8988T (cell line): ENCODE measurements around the gene EYA2.
"Not testable (repeated sequence)": the region's sequence is repeated elsewhere in the genome, so short reads cannot be mapped to it uniquely, and the experiment has no call there.

Source experiments
- DNase-seq: peaks from one replicate; pipeline ENCODE4 v3.0.0; 2011

EYA2 gene

DNA sequence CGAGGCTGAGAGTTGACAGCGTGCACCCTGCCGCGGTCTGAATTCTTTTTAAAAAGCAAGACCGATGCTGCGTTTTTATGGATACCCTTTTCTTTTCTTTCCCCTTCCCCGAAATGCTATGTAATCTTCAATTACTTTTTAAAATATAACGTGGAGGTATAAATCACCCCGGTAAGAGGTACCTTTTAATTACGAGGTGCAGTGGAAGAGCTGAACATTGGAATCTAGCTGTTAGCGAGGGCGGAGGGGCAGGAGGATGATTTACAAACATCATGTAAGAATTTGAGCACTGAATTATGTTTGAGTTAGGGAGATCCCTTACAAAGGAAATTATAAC, 1.2 kb downstream of the EYA2 start:
- DNase-seq: no peak

DNA sequence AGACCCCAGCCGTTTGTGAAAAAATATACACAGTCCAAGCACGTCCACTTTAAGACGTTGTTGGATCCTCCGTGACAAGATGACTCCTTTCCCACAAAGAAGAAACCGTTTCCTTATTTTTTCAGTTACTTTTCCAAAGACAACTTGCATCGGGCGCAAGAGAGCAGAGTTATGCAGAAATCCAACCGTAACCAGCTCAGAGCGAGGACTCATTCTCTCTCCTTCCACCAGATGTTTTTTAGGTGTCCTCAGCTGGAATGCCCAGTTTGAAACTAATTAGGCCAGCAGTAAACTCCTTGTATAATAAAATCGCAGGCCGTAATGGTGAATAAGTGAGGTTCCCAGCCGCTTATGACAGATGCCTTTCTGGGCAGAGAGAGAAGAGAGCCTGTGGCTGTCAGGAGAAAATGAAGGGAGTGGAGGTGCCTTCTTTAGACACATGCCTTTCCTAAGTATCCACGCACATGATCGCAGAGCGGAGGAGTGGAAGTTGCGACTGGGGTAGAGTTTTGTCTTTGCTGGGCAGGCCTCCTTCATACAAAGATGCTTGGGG, 2.8 kb downstream of the EYA2 start:
- no peak for DNase-seq

DNA sequence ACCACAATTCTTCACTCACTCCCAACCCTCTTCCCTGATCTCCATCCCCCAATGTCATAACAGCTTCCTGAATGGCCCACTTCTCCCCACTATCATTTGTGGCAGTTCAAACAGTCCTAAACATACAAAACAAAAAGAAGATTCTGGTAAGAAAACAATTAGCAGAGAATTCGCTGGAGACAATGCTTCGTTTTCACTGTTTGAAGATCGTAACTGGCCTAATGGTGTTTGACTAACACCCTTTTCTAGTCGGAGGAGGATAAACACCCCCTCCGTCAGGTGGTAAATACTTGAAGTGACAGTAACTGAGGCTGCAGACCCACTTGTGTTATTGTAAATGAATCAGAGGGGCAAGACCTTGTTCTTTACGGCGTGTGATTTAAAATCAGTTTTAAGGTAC, 3.8 kb downstream of the EYA2 start:
- DNase-seq: no peak

DNA sequence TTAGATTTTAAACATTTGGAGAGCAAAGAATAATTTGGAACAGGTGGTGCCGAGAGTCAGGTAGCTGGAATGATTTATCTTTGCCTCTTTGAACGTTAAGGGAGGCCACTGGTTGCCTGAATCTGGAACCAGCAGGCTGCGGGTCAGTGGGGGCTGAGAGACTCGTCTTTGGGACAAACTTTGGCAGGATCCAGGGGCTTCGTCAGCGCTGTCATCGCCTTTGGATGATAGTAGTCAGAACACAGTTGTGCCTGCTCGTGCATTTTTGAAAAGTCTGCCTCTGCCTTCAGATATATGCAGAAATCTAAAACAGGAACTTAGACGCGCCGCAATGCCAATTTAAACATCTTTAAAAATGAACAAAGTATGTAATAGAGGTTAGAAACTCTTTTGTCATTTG, 5.0 kb downstream of the EYA2 start:
- no peak for DNase-seq

DNA sequence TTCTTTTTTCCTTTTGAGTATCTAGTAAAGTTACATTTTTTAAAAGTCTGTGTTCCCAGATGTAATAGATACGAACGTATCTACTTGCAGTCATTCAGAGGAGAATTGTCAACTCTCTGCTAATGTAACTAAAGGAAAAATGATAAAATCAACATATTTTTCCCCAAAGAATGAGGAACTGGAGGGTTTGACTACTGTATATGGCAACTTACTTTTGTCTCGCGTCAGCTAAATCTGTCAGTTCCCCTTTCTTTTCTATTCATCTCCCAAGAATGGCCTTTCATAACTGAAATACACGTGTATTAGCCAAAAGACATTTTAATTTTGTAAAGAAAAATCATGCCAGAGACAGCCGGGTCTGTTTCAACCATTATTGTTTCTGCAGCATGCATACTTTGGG, 5.4 kb downstream of the EYA2 start:
- no peak for DNase-seq

DNA sequence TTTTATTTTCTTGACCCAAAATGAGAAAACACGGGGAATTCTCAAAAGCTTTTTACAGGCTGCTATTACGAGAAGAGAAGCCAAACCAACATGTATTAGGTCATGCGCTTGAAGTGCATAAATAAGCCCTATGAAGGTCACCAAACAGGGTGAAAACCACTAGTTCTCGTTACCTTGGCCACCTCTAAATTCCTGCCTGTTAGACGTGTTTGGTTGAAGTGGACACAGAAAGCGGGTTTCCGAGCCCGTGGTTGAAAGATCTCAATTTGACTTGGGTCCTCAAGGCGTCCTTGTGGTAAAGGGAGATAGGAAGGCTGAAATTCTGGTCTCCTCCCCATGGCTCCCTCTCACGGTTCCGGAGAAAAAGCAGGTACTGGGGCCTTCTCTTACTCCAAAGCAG, 6.2 kb downstream of the EYA2 start:
- DNase-seq: no peak

DNA sequence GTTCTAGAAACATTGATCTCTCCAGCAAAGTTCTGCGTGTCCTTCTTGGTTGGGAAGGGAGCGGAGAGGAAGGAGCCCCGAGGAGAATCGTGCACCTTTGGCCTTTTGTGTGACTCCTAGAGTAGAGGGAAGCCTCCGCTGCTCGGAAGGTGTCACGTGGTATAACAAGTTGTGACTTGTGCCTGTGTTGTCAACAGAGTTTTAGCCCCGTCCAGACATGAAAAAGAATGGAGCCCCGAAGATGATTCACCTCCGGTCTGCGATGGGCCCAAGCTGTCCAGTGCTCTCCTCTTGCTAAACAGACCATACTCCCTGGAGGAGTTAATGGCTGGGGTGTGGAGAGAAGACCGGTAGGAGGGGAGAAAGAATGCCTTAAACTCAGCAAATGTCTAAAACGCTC, 7.0 kb downstream of the EYA2 start:
- DNase-seq: no peak

DNA sequence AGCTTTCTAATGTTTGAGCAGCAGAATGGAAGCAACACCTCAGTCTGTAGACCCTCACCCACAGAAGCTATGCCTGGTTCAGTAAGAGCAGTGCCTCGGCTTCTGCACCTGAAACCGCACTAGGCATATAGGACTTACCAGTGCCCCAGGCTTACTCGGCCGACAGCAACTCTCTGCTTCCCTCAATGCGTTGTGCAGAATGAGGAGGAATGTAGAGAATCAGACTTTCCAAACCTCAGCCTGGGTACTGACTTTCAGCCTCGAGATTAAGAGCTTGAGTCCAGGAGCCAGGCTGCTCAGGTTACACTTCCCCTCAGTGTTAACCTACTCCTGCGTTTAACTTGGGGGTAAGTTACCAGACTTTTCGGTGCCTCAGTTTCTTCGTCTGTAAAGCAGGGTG, 8.6 kb downstream of the EYA2 start:
- no peak for DNase-seq

DNA sequence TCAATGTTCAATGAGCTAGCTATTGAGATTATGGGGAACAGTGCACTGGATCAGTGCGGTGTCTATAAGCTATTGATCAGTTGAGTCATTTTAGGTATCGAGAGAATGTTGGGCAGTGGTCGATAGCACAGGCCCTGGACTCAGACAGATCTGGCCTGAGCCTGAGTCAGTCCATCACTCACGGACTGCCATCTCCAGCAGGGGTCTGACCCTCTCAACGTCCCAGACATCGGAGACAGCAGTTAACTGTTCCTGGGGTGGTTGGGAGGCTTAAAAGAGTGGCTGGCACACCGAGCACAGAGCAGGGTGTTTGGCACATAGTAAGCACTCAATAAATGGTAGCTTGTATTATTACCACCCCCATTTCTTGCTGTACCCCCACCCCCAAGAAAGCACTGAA, 9.3 kb downstream of the EYA2 start:
- no peak for DNase-seq

DNA sequence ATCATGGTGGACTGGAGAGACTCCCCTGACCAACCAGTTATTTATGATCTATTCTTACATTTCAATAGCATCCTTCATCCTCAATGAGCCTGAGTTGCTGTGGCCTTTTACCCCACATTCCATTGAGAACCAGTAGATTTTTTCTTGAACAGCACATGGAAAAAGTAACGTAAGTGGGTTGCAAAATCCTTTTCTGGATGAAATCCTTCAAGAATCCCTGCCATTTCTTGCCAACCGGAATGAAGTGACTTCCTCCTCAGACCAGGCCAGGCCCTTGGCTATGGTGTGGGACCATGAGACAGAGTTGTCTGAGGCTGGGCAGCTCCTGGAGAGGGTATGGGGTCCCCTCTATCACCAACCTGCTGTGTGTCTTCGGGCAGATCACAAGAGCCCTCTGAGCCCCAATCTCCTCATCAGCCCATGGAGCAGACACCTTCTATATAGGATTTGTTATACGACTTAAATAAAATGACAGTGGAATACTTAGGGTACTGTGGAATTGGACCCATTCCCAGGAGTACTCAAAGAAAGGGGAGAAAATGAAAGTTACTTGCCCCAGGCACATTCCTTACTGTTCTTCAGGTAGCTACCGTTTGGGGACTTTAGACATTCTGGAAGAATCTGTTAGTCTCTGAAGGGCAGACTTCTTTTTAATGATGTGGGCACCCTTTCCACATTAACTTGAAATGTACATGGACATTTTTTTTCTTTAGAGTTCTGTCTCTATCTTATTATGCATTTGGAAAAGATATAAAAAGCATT, 10.9 kb downstream of the EYA2 start:
- no peak for DNase-seq

DNA sequence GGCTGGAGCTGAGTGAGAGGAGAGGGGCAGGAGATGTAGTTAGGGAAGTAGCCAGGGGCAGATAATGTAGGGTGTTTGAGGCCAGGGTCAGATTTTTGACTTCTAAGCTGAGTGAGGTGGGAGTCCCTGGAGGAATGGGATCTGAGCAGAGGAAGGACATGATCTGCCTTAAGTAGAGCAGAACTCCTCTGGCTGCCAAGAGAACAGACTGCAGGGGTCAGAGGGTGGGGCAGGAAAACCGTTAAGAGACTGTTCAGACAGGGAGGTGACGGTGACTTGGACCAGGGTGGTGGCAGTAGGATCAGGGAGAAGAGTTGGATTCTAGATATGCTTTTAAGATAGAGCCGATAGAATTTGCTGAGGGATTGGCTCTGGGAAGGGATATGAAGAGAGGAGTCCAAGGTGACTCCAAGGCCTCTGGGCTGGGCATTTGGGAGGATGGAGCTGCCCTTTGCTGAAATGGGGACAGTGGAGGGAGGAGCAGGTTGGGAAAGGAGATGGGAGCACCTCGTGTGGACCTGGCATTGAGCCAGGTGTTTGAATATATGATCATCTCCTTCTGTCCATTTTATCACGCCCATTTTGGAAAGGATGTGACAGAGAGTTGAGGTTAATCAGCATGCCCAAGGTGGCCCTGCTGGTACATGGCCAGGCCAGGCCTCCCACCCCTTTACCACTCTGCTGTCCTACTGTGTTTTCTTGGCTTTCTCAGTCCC, 18.8 kb downstream of the EYA2 start:
- DNase-seq: no peak

DNA sequence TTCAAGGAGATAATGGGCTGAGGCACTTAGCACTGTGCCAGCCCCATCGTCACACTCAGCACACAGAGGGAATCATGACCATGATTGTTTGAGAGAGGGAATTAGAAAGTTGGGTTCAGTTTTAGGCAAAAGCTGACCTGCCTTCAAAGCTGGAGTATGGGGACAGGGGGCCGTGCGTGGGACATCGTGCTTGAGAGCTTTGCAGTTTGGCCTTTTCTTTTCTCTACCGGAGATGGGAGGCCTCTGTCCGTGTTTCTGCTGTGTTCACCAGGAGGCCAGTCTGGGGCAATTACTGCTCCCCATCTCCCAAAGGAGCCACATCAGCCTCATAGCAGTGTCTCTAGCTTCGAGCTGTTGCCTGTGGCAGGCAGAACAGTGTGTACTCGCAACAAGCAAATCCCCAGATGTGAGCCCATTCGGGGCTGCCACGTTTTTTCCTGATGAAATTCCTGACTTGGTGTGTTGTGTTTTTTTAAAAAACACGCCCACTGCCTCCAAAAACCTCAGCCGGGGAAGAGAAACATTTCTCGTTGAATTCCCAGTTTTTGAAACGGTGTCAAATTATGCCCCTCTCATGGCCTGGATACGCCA, 20.2 kb downstream of the EYA2 start:
- no peak for DNase-seq

DNA sequence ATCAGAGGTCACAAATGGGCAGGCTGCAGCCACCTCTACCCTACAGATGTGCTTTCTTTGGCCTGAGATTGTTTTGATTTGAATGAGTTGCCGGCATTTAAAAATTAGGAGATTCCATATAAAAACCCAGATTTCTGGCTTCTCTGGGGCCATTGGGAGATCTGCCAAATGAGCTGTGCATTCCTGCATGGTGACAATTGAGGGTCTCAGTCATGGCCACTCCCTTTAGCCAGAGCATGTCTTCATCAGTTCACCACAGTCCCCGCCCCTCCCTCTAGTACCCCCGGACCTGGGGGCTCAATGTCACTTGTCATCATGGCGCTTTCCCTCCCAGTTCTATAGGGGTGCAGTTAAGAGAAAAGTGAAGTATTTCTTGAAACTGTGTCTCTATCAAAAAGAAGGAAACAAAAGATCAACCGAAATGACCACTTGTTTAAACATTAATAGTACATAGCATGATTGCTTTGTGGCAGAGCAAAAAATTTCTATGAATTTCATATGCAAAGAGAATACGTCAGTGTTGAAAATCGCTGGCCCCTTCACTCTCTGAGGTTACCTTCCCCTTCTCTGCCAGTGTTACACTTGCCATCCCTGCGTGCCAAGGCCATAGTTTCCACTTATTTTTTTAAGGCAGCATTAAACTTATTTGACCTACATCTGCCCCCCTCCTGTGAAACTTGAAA, 21.1 kb downstream of the EYA2 start:
- no peak for DNase-seq

DNA sequence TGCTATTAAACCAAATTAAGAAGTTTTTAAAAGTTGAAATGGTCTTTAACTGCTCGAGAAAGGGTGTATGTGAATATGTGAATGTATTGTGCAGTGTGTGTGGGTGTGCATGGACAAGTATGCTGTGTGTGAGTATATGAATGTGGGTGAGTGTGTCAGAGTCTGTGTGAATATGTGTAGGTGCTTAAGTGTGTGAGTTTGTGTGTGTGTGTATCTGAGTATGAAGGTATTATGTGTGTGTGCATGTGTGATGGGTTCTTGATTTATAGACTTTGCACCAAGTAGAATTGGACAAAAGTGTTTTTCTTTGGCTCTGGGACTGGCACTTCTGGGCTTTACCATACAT, 21.6 kb downstream of the EYA2 start:
- DNase-seq: no peak

DNA sequence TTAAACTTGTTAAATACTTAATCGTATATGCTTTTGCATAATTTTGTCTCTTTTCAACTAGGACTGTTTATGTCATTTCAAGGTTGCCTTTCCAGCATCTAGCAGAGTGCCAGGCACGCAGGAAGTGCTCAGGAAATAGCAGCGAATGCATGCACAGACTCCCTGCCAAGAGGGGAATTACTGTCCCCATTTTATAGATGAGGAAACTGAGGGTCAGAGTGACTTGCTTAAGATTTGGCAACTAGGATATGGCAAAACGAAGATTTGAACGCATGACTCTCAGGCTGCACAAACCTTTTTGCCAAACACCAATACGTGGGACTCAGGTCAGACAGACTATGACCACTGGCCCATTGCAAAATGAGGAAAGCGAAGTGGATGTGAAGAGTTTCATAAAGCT, 22.5 kb downstream of the EYA2 start:
- DNase-seq: no peak

DNA sequence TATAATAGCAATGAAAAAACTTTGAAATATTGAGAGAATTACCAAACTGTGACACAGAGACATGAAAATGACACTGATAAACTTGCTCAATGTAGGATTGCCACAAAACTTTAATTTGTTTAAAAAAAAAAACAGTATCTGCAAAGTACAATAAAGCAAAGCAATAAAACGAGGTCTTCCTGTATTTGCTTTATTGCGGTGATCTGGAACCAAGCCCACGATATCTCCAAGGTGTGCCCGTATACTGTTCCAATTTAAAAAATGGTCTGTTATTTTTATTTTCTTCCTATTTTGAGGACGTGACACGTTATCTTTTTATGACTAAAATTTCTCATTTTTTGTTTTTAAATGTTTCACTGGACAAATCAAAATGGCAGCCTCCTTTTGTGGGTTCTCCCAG, 25.5 kb downstream of the EYA2 start:
- no peak for DNase-seq

DNA sequence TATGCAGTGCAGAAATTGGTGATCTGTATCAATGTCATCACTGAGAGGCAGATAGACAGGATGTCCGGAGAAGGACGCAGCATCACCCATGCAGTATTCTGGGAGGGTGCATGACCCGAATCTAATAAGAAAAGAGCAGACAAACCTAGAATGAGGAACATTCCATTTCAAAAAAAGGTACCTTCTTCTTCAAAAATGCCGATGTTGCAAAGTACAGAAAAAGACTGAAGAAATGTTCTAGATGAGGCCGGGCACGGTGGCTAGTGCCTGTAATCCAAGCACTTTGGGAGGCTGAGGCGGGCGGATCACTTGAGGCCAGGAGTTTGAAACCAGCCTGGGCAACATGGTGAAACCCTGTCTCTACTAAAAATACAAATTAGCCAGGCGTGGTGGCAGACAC, 28.2 kb downstream of the EYA2 start:
- not testable (repeated sequence) for DNase-seq

DNA sequence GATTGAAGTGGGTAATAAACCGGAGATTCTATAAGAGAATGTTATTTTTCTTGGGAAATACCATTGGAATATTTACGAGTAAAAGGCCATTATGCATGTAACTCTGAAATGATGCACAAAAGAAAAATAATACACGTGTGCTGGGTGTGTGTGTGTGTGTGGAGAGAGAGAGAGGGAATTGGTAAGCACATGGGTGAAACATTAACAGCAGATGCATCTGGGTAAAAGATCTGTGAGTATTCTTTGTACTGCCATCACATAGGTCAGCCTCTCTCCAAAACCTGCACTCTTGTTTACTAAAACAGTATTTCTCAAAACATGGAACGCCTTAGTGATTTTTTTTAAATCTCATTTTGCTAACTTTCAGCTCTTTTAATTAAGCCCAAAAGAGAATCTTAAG, 28.9 kb downstream of the EYA2 start:
- no peak for DNase-seq

DNA sequence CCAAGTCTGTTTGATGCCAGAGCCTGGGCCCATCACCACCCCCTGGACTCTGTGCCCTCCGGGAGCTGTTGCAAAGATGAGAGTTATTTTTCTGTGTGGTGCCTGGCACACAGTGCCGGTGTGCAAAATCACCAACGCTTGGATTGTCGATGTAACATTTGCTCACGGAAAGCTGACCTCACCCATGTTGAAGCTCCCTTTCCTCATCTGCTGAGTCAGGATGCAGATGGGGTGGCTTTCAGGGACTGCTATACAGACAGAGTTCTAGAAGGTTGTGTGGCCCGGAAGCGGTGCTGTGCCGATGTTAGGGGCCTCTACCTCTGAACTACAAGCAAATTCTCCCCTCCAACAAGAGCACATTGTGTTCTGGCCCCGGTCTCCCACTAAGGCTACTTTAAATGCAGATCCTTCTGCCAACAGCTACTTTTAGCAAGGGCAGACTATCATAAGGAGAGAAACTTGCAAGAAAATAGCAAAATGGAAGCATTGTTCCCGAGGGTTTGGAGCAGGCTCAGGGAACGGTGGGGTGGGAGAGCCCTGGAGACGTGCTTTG, 34.0 kb downstream of the EYA2 start:
- no peak for DNase-seq

DNA sequence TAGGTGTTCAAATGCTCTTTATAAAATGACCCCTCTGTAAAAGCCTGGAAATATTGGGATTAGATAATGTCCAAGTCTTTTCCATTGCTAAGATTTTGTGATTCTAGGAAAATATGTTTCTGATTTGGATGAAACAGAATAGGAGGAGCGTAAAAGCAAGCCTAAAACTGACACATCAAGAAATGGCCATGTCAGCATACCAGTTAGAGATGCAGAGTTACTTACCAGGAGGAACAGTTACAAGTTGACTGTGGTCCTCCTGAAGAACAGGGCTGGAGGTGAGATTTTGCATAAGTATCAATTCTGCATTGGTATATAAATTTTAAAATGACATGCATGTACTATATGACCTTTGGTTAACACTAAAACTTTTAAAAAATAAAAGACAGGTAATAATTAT, 35.3 kb downstream of the EYA2 start:
- no peak for DNase-seq

DNA sequence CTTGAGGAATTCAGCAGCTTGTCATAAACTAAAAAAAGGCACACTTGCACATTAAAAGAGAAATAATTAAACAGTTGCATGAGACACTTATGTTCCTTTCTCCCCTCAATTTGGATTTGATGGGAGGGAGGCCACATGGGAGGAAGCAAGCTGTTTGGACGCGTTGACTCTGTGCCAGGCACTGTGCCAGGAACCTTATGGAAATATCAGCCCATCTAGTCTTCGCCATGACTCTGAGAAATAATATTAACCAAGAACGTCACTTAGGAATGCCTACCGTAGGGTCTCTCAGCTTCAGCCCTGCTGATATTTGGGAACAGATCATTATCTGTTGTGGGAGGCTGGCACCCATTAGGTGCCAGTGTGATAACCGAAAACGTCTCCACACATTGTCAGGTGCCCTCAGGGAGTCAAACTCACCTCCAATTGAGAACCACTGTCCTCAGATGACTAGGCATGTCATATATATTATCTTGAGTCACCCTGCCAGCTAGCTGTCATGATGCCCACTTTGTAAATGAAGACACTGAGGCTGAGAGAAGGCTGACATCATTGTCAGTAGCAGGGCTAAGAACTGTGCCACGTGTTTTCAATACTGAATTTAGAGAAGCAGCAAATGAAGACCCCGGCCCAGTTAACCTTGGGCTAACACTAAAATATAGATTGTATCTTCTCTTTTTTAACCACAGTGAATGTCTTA, 36.1 kb downstream of the EYA2 start:
- no peak for DNase-seq

DNA sequence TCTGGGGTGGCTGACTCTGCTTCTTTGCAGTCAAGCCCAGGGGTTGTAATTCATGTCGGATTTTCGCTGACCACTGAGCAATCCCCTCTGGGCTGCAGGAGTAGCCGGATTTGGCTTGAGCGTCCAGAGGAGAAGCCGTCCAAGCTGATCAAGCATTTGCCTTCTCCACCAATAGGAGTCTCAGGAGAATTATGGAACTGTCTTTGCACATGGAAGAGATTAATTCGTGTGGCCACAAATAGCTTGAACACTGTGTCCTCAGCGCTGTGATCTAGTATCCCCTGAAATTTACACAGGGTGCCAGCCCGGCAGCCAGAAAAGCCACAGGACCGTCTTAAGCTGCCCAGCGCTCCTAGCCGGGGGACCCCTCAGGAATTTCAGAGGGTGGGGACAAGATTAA, 37.1 kb downstream of the EYA2 start:
- DNase-seq: no peak

DNA sequence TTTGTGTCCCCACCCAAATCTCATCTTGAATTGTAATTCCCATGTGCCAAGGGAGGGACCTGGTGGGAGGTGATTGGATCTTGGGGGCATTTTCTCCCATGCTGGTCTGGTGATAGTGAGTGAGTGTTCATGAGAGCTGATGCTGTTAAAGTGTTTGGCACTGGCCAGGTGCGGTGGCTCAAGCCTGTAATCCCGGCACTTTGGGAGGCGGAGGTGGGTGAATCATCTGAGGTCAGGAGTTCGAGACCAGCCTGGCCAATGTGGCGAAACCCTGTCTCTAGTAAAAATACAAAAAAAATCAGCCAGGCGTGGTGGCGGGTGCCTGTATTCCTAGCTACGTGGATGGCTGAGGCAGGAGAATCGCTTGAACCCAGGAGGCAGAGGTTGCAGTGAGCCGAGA, 37.8 kb downstream of the EYA2 start:
- DNase-seq: not testable (repeated sequence)
